Measurements from ENCODE around the gene COX6B1. TPM values are rescaled to one million over a fixed set of nuclear protein-coding genes. Genes with fewer than 3 reads are reported as not detected.
"Not testable (repeated sequence)": the region's sequence is repeated elsewhere in the genome, so short reads cannot be mapped to it uniquely, and the experiment has no call there.

The COX6B1 gene, protein sequence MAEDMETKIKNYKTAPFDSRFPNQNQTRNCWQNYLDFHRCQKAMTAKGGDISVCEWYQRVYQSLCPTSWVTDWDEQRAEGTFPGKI
- total RNA-seq: 100 to 1,000 TPM; 429 to 474 TPM

GRCh38 chr19:35648017-35648961 lies at the start of gene COX6B1:
Gene COX6B1, plus strand, starts transcription at chr19:35648323. Its CDS starts 2,921 bp downstream, at chr19:35651244.
- H3K9me3 Mint-ChIP-seq: no peaks in the 10 kb centered on the region
- peak; percentile 98 for DNase-seq
- ChIA-PET POLR2A (interaction anchor here (0.6 to 1.2 kb wide), 4 partner anchors 17 to 172 kb away, joined by 3 to 5 read pairs (median 4); partner anchors contain the start of gene HAUS5), CTCF (interaction anchor here (1.3 to 1.8 kb wide), 4 partner anchors 10 to 99 kb away, joined by 3 to 8 read pairs (median 5); no protein-coding TSS in a partner anchor)
- no peaks in the 10 kb centered on the region for H3K27me3 Mint-ChIP-seq
- peak within 1 kb of the TSS; percentile 86 for H3K4me3 Mint-ChIP-seq
- H3K36me3 Mint-ChIP-seq (ENCODE audit: low read depth): peaks cover 15% of the 10 kb centered on the region
- H3K27ac Mint-ChIP-seq: peak within 1 kb of the TSS; percentile 91
- peaks cover 45% of the 10 kb centered on the region for H3K4me1 Mint-ChIP-seq

DNA sequence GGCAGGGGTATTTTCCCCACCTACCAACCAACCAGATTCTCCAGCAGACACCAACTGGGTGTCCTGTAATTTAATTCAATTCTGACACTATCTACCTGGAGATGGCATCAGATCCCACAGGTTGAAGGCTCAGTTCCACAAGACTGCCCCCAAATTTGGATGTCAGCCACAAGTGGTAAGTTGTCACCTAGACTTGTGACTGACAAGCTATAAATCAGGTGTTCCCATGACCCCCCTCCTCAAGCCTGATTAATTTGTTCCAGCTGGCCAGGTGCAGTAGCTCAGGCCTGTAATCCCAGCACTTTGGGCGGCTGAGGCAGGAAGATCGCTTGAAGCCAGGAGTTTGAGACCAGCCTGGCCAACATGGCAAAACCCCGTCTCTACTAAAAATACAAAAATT lies 46.2 kb upstream of the COX6B1 start:
- Mint-ChIP-seq H3K27ac (no peak overlapping the region), H3K36me3 (ENCODE audit: low read depth) (no peaks in the 10 kb centered on the region), H3K4me3 (no peak overlapping the region), H3K4me1 (peaks cover under 1% of the 10 kb centered on the region), H3K9me3 (peaks cover under 1% of the 10 kb centered on the region), H3K27me3 (peaks cover 4% of the 10 kb centered on the region)
- POLR2A ChIA-PET: no interaction called here
- no peak for DNase-seq
- CTCF ChIA-PET: interaction anchor here (0.5 to 1.0 kb wide), 3 partner anchors 11 to 54 kb away, joined by 3 to 4 read pairs (median 4); partner anchors contain the start of gene HAUS5

GRCh38 chr19:35604436-35604835 lies 43.7 kb upstream of the COX6B1 start:
- CTCF ChIA-PET: interaction anchor here (0.6 kb wide), 1 partner anchor 251 kb away, joined by 3 read pairs; no protein-coding TSS in a partner anchor

GRCh38 chr19:35607170-35607569 lies 41.0 kb upstream of the COX6B1 start:
- DNase-seq, POLR2A ChIA-PET, H3K27ac Mint-ChIP-seq, H3K27me3 Mint-ChIP-seq, H3K4me3 Mint-ChIP-seq: not testable (repeated sequence)
- peaks cover 11% of the 10 kb centered on the region for H3K36me3 Mint-ChIP-seq (ENCODE audit: low read depth)
- peaks cover 15% of the 10 kb centered on the region for H3K9me3 Mint-ChIP-seq
- H3K4me1 Mint-ChIP-seq: peaks cover 32% of the 10 kb centered on the region
- CTCF ChIA-PET: interaction anchor here (0.6 to 2.7 kb wide), 3 partner anchors 9 to 584 kb away, joined by 3 to 12 read pairs (median 4); no protein-coding TSS in a partner anchor

More at GRCh38 chr19:35604436-35604835, 43.7 kb upstream of the COX6B1 start:
- DNase-seq, H3K27me3 Mint-ChIP-seq, H3K4me3 Mint-ChIP-seq, H3K4me1 Mint-ChIP-seq, POLR2A ChIA-PET, H3K27ac Mint-ChIP-seq: not testable (repeated sequence)
- peaks cover 11% of the 10 kb centered on the region for H3K36me3 Mint-ChIP-seq (ENCODE audit: low read depth)
- H3K9me3 Mint-ChIP-seq: peaks cover 15% of the 10 kb centered on the region

DNA sequence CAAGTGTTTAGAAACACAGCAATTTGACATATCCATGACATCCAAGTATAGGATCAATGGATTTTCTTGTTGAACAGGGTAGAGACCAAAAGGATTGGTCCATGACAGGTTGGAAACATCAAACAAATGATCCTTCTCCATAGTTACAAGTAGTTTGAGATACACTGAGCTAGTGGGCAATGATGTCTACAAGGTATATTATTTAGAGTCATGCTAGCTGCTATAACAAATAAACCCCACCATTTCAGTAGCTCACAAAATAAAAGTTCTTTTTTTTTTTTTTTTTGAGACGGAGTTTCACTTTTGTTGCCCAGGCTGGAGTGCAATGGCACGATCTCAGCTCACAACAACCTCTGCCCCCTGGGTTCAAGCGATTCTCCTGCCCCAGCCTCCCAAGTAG lies 40.5 kb upstream of the COX6B1 start:
- H3K9me3 Mint-ChIP-seq: peaks cover 15% of the 10 kb centered on the region
- peaks cover 11% of the 10 kb centered on the region for H3K36me3 Mint-ChIP-seq (ENCODE audit: low read depth)
- peaks cover 35% of the 10 kb centered on the region for H3K4me1 Mint-ChIP-seq
- H3K27me3 Mint-ChIP-seq: no peaks in the 10 kb centered on the region
- CTCF ChIA-PET: interaction anchor here (0.6 to 2.7 kb wide), 4 partner anchors 10 to 584 kb away, joined by 3 to 12 read pairs (median 4); no protein-coding TSS in a partner anchor
- DNase-seq: no peak
- H3K27ac Mint-ChIP-seq: no peak overlapping the region
- H3K4me3 Mint-ChIP-seq: no peak overlapping the region
- POLR2A ChIA-PET: no interaction called here

GRCh38 chr19:35608251-35608650 lies 39.9 kb upstream of the COX6B1 start:
- Mint-ChIP-seq H3K27ac (peak overlapping the region; percentile 87), H3K4me3 (no peak overlapping the region), H3K4me1 (peaks cover 39% of the 10 kb centered on the region), H3K9me3 (peaks cover 15% of the 10 kb centered on the region), H3K27me3 (no peaks in the 10 kb centered on the region), H3K36me3 (ENCODE audit: low read depth) (peaks cover 11% of the 10 kb centered on the region)
- CTCF ChIA-PET: interaction anchor here (0.9 to 2.7 kb wide), 2 partner anchors 10 to 42 kb away, joined by 5 to 12 read pairs; no protein-coding TSS in a partner anchor
- POLR2A ChIA-PET: no interaction called here
- DNase-seq: peak; percentile 33

GRCh38 chr19:35609851-35610353 lies 38.2 kb upstream of the COX6B1 start:
- H3K27me3 Mint-ChIP-seq: no peaks in the 10 kb centered on the region
- H3K27ac Mint-ChIP-seq: peak overlapping the region; percentile 87
- H3K36me3 Mint-ChIP-seq (ENCODE audit: low read depth): peaks cover 11% of the 10 kb centered on the region
- peaks cover 50% of the 10 kb centered on the region for H3K4me1 Mint-ChIP-seq
- POLR2A ChIA-PET: no interaction called here
- CTCF ChIA-PET: interaction anchor here (0.6 kb wide), 1 partner anchor 340 kb away, joined by 3 read pairs; no protein-coding TSS in a partner anchor
- H3K4me3 Mint-ChIP-seq: peak overlapping the region; percentile 1
- DNase-seq: peak; percentile 65
- peaks cover 15% of the 10 kb centered on the region for H3K9me3 Mint-ChIP-seq

DNA sequence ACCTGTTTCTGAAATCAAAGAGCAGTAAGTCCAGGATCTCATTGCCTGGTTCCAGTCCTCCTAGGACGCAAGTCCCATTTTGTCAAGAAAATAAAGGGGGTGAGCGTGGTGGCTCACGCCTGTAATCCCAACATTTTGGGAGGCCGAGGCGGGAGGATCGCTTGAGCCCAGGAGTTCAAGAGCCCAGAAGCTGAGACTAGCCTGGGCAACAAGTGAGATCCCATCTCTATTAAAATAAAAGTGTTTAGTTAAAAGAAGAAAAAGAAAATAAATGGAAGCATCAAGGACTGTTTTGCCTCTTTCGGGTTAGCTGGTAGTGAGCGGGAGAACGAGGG lies 35.9 kb upstream of the COX6B1 start:
- ChIA-PET POLR2A (no interaction called here), CTCF (interaction anchor here (0.6 kb wide), 1 partner anchor 150 kb away, joined by 3 read pairs; no protein-coding TSS in a partner anchor)

DNA sequence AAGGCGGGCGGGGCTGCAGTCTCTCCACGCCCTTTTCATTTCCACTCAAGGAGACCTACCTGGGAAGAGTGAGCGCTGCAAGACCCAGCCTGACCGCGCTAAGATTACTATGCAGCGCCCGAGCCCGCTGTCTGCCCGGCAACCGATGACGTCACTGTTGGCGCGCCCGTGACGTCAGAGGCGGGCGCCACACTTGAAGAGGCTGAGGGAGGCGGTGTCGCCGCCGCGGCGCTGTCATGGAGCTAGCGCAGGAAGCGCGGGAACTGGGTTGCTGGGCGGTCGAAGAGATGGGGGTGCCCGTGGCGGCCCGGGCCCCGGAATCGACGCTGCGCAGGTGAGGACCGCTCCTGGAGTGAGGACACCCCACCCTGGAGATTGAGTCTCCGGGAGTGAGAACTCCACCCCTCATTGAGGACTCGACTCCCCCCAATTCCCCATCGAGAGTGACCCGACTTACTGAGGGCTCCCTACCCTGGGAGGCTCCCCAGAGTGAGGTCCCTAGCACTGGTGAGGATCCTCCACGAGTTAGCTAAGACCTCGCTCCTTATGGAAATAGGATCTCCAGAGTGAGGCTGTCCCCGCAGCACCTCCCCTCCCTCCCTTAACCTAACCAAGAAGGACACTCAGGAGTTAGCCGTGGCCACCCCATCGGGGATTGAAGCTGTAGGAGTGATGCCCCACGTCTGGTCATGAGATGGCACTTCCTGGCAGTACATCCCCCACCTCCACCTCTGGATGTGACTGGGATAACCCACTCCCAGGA lies 35.4 kb upstream of the COX6B1 start, which contains the start of gene HAUS5:
Gene HAUS5, plus strand, starts transcription at position 177 of the 763 bp plus-strand sequence. Its CDS starts 60 bp downstream, at position 237.
- H3K4me3 Mint-ChIP-seq: peak within 1 kb of the TSS; percentile 85
- peaks cover 53% of the 10 kb centered on the region for H3K4me1 Mint-ChIP-seq
- ChIA-PET POLR2A (interaction anchor here (0.6 kb wide), 1 partner anchor 35 kb away, joined by 3 read pairs; the partner anchor contains the start of gene COX6B1), CTCF (interaction anchor here (0.6 to 1.1 kb wide), 6 partner anchors 9 to 150 kb away, joined by 3 to 6 read pairs (median 4); no protein-coding TSS in a partner anchor)
- H3K27ac Mint-ChIP-seq: peak within 1 kb of the TSS; percentile 96
- DNase-seq: peak; percentile 95
- peaks cover 7% of the 10 kb centered on the region for H3K9me3 Mint-ChIP-seq
- H3K36me3 Mint-ChIP-seq (ENCODE audit: low read depth): peaks cover 17% of the 10 kb centered on the region
- no peaks in the 10 kb centered on the region for H3K27me3 Mint-ChIP-seq

More for the DNA sequence above, 35.9 kb upstream of the COX6B1 start:
- no peaks in the 10 kb centered on the region for H3K27me3 Mint-ChIP-seq
- peaks cover 15% of the 10 kb centered on the region for H3K36me3 Mint-ChIP-seq (ENCODE audit: low read depth)
- H3K27ac Mint-ChIP-seq: peak overlapping the region; percentile 96
- H3K4me3 Mint-ChIP-seq: peak overlapping the region; percentile 85
- H3K9me3 Mint-ChIP-seq: peaks cover 12% of the 10 kb centered on the region
- peaks cover 53% of the 10 kb centered on the region for H3K4me1 Mint-ChIP-seq
- no peak for DNase-seq

DNA sequence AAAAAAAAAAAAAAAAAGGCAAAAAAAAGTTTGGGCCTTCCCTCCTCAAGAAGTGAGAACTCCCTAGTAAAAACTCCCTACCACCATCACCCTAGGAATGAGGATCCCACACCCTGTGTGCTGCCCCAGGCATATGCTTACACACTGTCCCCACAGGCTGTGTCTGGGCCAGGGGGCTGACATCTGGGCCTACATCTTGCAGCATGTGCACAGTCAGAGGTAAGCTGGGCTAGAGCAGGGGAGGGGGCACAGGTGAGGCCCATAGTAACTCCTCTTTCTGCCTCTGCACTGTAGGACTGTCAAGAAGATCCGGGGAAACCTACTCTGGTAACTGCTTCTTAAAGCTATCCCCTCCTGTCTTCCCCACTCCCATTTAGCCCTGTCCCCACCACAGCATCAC lies 34.5 kb upstream of the COX6B1 start:
- CTCF ChIA-PET: interaction anchor here (0.7 to 1.1 kb wide), 6 partner anchors 8 to 98 kb away, joined by 3 to 6 read pairs (median 4); no protein-coding TSS in a partner anchor
- H3K27ac Mint-ChIP-seq: peak overlapping the region; percentile 96
- H3K36me3 Mint-ChIP-seq (ENCODE audit: low read depth): peaks cover 12% of the 10 kb centered on the region

GRCh38 chr19:35615036-35615435 lies 33.1 kb upstream of the COX6B1 start:
- ChIA-PET POLR2A (no interaction called here), CTCF (interaction anchor here (0.7 to 0.9 kb wide), 2 partner anchors 312 to 364 kb away, joined by 3 read pairs; no protein-coding TSS in a partner anchor)
- H3K4me1 Mint-ChIP-seq: peaks cover 39% of the 10 kb centered on the region
- H3K9me3 Mint-ChIP-seq: no peaks in the 10 kb centered on the region
- H3K27ac Mint-ChIP-seq: no peak overlapping the region
- no peak for DNase-seq
- peaks cover 10% of the 10 kb centered on the region for H3K36me3 Mint-ChIP-seq (ENCODE audit: low read depth)
- H3K4me3 Mint-ChIP-seq: no peak overlapping the region
- H3K27me3 Mint-ChIP-seq: no peaks in the 10 kb centered on the region

More for the DNA sequence above, 34.5 kb upstream of the COX6B1 start:
- Mint-ChIP-seq H3K9me3 (peaks cover 2% of the 10 kb centered on the region), H3K4me3 (peak overlapping the region; percentile 85), H3K4me1 (peaks cover 50% of the 10 kb centered on the region), H3K27me3 (no peaks in the 10 kb centered on the region)
- POLR2A ChIA-PET: no interaction called here
- no peak for DNase-seq

DNA sequence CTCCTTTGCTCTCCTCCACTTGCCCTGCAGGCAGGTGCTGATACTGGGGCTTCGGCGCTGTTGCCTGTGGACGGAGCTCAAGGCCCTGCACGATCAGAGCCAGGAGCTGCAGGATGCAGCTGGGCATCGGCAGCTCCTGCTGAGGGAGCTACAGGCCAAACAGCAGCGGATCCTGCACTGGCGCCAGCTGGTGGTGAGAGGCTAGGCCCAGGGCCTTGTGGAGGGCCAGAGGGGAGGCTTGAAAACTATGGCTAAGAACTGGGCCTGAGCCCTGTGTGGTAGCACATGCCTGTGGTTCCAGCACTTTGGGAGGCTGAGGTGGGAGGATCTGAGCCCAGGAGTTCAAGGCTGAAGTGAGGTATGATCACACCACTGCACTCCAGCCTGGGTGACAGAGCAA lies 29.3 kb upstream of the COX6B1 start:
- ChIA-PET POLR2A (no interaction called here), CTCF (no interaction called here)
- no peaks in the 10 kb centered on the region for H3K9me3 Mint-ChIP-seq
- H3K36me3 Mint-ChIP-seq (ENCODE audit: low read depth): peaks cover 22% of the 10 kb centered on the region
- peaks cover 7% of the 10 kb centered on the region for H3K4me1 Mint-ChIP-seq
- H3K27ac Mint-ChIP-seq: no peak overlapping the region
- H3K27me3 Mint-ChIP-seq: no peaks in the 10 kb centered on the region
- H3K4me3 Mint-ChIP-seq: no peak overlapping the region
- no peak for DNase-seq

All from activated CD4-positive, alpha-beta T cell treated with anti-CD3 and anti-CD28 coated beads, Interleukin-2, amount 10 ng/mL, durations not matched to agents 7 days and 5 days (primary cell).